ENCODE data around the gene TFAP2B.

The TFAP2B gene

DNA sequence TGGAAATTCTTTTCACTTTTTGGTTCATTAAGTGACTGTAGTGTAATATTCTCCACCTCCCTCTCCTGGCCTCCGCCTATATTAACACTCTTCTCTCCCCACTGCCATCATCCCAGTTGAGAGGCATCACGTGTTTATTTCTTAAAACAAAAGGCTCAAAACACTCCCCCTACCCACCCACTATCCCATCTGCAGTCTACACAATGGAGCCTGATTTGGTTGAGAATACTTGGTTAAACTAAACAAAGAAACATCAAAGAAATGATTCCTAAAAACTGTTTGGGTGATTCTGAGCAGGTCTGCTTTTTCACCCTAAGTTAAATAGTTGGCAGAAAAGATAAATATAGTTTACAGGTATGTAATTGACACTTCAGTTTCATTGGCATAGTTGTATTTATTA, 5.9 kb downstream of the TFAP2B start:
- no peak for DNase-seq (ENCODE audit: low read depth, low spot score)

DNA sequence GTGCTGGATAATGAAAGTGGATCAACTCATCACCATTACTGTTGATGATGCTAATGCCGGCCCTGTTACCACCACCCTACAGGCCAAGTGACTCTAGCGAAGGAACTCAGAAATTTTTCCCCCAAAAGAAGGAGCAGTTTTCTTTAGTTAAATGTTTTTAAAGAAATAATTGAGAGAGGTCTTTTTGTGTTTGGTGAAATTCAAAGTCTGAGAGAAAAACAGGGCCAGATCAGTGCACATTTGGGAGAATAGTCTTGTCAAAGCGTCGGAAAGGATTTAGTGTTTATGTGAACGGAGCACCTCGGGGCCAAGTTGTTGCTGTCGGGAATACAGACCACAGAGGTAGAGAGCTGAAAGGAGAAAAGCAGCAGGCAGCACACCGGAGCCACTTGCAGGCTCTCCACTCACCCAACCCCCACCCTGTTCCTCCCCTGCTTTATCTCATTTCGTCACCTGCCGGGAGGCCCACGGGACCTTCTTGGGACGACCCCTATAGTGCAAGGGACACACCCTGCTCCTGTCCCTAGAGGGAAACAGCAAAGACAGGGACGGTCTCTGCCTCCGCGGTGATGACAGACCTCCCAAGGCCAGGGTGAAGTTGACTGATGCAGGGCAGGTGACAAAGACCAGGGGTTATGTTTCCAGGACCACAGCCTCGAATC, 6.8 kb downstream of the TFAP2B start:
- no peak for DNase-seq (ENCODE audit: low read depth, low spot score)

DNA sequence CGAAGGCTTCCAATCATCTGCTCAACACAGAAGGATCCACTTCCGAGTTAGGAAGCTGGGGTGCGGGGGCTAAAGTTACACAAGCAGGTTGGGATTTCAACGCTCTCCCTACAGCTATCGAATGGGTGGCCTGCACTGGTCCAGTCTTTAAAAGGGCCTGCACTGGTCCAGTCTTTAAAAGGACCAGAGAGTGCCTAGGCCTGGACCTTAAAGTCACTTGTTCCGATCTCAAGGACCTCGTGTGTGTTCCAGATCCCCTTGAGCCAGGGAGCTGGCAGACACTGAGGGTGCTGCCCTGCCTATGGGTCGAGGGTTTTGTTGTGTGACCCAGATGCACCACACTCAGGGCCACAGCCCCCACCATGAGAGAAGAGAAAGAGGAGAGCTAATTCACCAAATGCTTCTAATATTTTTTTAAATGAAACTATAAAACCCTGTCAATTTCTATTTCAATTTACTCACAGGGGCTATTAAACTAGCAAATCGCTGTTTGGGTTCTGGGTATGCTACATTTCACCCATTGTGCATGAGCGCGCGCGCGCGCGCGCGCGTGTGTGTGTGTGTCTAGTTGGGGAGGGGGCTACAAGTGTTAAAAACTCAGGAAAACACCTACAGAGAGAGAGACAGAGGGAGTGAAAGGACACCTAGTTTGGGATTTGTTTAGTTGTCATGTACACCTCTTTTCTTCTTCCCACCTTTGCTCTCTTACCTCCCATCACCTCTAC, 7.5 kb downstream of the TFAP2B start:
- DNase-seq (ENCODE audit: low read depth, low spot score): no peak

DNA sequence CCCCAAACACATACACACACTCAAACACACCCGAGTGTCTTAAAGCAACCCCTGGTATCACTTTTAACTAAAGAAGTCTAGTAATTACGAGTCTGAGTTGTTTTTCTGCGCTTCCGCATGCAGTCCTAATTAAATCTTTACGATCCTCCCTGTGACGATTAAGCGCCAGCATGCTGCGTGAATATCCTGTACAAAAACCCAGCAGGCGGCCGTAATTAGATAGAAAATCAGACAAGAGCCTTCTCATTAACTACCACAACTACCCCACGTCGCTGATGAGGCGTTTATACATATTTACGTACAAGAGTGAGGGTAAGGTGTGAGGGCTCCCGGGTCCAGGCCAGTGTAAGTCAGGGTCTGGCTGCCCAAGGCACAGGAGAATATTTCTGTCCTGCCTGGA, 8.1 kb downstream of the TFAP2B start:
- no peak for DNase-seq (ENCODE audit: low read depth, low spot score)

DNA sequence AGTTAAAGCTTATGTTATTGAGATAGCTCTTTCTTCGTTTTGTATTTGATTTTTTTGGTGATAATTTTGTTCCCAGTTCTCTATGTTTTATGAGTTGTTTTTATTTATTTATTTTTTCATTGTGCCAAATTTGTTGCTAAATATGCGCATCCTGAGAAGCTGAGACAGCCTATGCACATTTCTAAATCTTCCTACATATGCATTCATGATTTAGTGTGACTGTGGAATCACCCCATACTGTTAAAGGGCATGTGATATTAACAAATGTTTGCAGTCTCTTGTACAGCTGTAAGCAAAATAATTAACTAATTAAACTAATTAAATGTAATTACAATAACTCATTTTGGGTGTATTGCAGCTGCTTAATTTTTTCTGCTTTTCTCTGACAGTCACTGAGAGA, 10.4 kb downstream of the TFAP2B start:
- no peak for DNase-seq (ENCODE audit: low read depth, low spot score)

DNA sequence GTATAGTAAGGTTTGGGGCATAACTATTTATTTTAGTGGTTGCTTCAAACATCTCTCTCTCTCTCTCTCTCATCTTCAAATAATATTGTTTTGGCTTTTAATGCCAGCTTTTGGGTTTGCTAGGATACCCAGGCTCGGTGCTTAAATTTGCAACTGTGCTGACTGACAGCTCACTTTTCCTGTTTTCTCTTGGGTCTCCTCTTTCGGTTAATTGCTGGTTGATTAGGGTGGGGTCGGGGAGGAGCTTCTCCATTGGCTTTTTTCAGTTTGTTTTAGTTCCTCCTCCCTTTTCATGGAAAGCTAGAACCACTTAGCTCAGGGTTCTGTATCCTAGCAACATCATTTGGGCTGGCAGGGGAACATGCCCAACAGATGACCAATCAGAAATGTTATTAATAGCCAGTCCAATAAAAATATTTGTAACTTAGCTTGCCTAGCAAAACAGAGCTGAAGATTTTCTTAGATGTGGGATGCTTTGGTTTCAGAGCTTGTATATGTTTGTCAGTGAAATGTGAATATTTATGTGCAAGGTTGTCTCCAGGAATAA, 11.3 kb downstream of the TFAP2B start:
- DNase-seq (ENCODE audit: low read depth, low spot score): no peak

DNA sequence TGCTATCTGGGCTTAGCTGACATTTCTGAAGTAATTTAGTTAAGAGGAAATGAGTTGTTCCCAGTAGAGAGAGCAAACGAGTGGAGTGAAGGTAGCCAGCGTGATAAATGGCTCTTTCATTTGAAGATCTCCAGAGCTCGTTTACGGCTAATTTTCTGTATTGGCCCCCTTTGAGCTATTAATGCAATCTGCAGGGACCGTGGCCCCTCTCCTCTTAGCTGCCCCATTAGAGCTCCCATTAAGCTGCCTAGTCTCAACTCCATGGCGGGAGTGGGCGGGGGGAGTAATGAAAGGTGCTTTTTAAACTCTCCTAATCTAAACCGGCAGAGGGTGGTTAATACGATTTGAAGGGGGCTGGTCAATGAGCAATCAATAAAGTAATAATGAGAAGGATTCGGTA, 12.5 kb downstream of the TFAP2B start:
- DNase-seq (ENCODE audit: low read depth, low spot score): no peak

DNA sequence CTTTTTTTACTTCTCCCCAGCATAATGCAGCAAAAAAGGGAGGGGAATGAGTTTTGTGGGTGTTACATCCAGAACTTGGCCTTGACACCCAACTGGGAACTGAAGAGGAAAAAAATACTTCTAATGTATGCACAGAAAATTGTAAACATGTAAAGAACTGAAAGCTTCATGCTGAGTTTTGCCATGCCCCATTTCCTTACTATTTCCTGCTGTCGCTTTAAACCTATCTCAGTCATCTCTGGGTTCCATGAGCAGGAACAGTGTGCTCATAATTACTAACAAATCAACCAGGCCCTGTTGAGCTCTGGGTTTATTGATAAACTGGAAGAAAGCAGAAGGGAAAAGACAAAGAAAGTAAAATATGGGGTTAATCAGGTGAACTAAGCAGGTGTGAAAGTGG, 14.2 kb downstream of the TFAP2B start:
- DNase-seq (ENCODE audit: low read depth, low spot score): no peak

DNA sequence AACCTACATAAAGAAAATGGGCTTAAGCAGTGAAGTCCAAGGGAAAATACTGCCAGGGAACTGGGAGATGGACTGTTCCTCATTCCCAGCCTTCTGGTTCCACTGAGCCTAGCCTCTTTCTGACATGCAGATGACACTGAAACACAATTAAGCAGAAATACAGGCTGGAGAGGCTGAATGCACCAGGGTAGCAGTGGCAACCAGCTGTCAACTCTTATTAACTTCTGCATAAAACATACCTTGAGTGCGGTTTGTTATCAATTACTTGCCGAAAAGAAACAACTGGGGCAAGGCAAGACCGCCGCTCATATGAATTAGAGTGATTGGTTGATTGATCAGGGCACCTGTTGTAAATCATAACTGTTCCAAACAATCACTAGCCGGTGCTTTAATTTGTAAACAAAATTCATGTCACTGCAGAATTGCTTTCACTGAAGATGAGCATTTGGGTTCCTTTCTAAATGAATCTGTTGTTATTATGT, 16.3 kb downstream of the TFAP2B start:
- DNase-seq (ENCODE audit: low read depth, low spot score): no peak

DNA sequence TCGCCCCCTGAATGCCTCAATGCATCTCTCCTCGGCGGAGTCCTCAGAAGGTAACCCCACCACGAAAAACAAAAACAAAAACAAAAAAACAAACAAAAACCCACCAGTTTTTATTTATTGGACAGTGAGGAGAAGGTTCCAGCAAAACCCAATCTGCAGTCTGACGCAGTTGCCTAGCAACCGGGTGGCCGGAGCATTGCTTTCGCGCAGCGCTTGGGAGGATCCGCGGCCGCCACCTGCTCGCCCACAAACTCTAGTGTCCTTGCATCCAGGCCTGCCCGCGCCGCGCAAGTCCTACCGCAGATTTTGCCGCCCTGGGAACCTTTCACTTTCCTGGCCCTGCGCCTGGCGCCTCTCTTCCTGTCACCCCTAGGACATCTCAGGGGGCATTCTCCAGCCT, 17.6 kb downstream of the TFAP2B start:
- DNase-seq (ENCODE audit: low read depth, low spot score): no peak

DNA sequence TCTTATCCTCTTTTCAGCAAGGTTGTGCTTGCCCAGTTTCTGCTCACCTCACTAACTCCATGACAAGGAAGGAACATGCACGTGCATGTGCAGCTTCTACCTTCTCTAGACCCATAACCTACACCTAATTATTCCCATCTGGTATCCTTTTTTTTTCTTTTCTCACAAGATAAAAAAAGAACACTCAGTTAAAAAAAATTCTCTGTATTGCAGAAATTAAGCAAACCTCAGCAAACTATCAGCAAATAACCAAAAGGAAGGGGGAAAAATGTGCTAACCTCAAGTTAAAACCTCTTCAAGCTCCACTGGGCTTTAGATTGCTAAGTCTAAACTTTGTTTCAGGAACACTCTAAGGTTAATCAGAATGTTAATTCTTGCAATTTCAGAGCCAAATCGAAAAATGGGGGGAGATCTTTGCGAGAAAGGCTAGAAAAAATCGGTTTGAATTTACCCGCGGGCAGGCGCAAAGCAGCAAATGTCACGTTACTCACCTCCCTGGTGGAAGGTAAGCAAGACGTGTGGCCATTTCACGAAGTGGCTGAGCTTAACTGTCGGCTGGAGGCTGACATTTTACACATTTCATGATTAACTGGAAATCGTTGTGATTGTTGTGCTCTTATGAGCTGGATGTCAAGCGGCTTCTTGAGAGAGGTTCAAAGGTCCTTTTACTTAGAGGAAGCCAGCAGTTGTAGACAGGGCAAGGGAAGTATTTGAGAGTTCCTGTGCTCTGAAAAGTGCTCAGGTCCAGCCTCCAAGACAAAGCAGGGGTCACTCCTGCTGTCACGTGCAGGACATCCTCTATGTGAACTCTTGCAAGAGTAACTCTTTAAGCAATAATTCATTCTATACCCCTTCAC, 19.1 kb downstream of the TFAP2B start:
- no peak for DNase-seq (ENCODE audit: low read depth, low spot score)

DNA sequence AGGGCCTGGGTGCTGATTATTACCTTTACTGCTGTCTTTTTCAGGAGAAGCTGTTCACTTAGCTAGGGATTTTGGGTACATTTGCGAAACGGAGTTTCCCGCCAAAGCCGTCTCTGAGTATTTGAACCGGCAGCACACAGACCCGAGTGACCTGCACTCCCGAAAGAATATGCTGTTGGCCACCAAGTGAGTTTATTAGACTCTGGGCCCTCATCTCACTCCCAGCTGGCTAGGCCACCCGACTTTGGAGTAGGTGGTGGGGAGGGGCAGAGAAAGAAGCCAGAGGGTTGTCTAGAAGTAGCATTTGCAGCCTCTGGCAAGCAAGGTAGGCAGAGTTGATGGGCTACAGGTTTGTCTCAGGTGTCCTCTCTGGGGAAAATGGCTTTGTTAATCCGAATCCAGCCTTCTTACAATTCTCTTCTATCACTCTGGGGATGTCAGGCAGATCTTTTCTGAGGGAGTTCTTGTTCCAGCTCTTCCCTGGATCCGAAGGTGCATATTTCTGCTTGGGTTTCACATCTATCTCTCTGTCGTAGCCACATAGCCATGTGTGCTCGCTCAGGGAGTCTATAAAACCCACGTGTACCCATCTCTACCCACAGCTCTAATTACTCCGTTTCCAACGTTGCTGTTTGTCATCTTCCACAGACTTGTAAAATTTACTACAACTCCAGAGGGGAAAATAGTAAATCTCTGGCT, 21.6 kb downstream of the TFAP2B start:
- no peak for DNase-seq (ENCODE audit: low read depth, low spot score)

DNA sequence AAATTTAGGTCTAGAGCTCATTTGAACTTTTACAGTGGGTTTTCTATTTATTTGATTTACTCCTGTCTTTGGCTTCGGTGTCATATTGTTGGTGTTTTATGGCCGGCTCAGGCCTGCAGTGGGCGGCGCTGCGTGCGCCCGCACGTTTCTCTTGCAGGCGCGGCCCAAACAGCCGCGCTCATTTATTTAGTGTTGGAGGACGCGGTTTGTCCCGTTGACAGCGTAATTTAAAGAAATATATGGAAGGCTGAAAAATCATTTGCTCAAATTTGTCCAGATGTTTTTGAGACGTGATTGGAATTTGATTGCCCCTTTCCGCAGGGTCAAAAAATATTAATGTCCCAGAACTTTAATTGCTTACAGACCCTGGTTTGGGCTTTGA, 22.1 kb downstream of the TFAP2B start:
- DNase-seq (ENCODE audit: low read depth, low spot score): no peak

DNA sequence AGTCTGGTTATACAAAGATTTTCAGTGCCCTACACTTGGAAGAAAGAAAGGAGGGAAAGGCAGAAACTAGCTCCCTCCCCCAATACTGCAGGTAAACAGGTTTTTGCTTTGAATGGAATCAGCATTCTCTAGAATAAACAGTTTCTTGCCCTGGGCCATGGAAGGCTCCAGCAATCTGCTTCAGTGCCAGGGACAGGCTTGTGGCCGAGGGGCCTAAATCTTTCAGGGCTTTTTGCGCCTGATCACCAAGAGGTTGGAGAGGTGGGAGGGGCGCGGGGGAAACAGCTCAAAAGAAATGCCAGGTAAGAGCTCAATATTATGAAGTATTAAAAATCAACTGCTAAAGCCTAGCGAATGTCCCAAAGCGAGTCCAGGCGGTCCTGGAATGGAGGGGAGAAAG, 23.8 kb downstream of the TFAP2B start:
- no peak for DNase-seq (ENCODE audit: low read depth, low spot score)

DNA sequence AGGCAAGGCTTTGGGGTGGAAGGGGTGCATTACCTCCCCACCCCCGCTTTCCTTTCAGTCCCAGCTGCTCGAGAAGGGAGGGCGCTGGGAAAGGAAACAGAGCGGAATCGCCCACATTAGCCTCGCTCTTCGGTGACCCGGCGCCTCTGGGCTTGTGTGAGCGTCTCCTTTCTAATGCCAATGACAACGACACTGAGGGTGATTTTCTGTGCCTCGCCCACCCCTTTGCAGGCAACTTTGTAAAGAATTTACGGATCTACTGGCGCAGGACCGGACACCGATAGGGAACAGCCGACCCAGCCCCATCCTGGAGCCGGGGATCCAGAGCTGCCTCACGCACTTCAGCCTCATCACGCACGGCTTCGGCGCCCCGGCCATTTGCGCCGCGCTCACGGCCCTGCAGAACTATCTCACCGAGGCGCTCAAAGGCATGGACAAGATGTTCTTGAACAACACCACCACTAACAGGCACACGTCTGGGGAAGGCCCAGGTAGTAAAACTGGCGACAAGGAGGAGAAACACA, 24.3 kb downstream of the TFAP2B start:
- no peak for DNase-seq (ENCODE audit: low read depth, low spot score)

DNA sequence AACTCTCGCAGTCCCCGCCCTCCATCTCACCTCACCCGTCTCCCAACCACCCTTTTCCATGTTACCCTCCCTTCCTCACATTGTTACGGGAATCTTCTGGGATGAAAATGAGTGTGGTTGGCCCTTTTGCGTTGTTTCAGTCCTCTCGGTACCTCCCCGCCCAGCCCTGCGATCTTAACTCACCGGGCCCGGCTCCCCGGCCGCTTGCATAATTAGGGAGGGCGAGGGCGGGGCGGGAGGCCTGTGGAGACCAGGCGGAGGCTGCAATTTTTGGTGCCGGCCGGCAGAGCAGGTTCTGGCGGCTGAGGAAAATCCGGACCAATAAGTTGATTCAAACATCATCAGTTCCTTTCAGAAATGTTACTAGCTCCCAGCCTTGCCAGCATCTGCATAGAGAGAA, 25.2 kb downstream of the TFAP2B start:
- no peak for DNase-seq (ENCODE audit: low read depth, low spot score)

DNA sequence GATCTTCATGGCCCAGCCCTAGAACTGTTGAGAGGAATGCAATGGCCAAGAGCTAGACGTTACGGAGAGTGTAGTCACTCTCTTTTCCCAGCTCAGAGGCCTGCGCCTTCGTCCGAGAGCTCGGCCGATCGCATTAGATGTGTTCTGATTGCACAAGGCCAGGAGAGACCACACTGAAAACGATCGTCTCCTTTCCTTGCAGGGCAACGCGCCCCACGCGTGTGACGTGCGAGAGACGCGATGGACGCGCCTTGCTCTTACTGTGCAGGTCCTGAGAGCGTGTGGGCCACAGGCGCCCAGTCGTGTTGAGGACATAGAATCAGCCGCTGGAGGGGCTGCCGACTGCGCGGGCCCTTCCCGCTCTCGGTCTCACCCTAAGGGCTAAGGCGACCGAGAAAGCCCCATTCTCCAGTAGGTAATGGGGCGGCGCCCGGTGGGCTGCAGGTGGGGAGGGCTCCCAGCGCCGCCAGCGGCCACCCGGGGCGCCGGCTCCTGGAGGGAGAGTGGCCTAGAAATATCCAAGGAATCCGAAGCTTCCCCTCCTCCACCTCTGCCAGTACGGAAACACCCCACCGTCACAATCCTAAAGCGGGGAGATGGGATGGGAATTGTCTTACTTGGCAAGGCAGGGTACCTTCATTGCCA, 26.9 kb downstream of the TFAP2B start:
- no peak for DNase-seq (ENCODE audit: low read depth, low spot score)

DNA sequence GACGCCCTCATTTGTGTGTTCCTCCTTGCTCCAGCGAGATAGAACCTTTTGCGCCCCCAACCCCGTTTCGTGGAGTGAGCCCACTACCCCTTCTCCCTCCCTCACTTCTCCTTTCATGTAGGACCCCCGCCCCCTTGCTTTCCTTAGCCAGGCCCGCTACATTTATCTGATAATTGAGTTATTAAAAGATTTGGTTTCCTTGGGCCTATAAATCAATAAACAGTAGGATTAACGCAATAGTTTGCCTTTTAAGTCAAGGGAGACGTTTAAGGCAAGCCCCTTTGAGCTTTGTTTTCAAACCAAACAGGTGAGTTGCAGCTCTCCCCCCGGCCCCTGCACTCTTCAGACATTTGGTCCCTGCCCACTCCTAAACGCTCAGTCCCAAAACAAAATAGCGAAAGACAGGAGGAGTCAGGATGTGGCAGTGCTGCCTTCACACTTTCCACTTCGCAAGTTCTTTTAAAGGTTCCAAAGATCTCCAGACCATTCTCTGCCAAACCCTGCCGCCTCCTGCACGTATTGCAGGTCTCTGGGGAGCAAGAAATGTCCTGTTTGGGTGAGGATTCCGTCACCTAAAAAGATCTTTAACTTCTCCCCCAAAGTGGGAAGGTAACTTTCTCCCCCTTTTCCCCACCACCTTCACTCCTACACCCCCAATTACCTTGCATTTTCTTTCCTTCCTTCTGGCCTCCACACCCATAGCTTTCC, 27.6 kb downstream of the TFAP2B start:
- no peak for DNase-seq (ENCODE audit: low read depth, low spot score)

DNA sequence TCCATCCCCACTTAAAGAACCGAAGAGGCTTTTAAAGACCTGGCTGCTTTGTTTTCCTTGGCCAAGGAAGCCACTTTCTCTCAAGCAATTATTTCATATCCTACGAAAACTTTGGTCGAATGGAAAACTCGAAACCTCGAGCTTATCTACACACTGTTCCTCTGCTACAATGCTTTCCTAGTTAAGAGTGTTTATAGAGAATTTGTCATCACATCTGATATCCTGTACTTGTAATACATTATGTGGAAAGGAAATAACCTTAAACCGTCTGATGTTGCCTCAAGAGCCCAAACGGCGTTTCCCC, 28.1 kb downstream of the TFAP2B start:
- DNase-seq (ENCODE audit: low read depth, low spot score): no peak

DNA sequence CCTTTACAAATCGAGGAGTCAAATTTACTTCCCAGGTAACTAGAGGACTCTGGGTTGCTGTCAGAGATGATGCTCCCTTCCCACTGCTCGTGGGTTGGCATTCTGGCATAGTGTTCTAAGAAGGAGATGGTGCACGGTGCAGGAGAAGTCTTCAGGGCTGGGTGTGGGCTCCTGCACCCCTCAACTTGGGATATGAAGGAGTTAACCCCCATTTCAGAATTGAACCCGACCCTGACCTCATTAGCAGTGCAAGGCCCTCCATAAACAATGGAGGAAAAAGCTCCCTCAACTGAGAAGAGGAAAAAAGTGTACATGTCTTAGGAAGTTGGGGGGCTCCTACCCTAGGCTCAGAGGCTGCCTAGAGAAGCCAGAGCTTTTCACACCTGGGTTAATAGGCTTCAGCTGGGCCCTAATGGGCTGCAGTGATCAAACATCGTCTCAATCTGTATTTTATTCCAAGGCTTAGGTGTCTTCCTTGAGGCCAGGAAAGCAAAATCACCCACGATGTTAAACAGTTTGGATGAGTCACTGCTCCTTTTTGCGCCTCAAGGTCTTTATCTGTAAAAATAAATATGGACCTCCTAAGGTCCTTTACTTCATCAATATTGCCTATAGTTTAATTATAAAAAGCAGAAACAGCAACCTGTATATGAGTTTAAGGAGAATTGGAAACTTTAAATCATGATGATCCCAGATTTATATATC, 29.4 kb downstream of the TFAP2B start:
- DNase-seq (ENCODE audit: low read depth, low spot score): no peak

All from brain pericyte (primary cell).